Type B pancreatic cell (in vitro differentiated cells): Measurements from ENCODE around the gene FAM180A. TPM values are rescaled to one million over a fixed set of nuclear protein-coding genes. Genes with fewer than 3 reads are reported as not detected.

Experiments used
- DNase-seq: peaks from one replicate; pipeline ENCODE4 v3.0.0; 2021; ENCODE audit warnings: mixed read lengths; ENCODE audit not compliant: unreplicated experiment; ENCODE audit errors: extremely low spot score
- H3K27ac Mint-ChIP-seq: 2 replicates; pipeline ENCODE4 v1.8.0; 2021; ENCODE audit warnings: mild to moderate bottlenecking, mixed read lengths
- H3K27me3 Mint-ChIP-seq: 2 replicates; pipeline ENCODE4 v1.8.0; 2021; ENCODE audit warnings: mixed read lengths
- H3K36me3 Mint-ChIP-seq: 2 replicates; pipeline ENCODE4 v1.8.0; 2021; ENCODE audit warnings: mixed read lengths
- H3K4me1 Mint-ChIP-seq: one replicate; pipeline ENCODE4 v1.8.0; 2021; ENCODE audit warnings: mixed read lengths; ENCODE audit not compliant: unreplicated experiment
- H3K4me3 Mint-ChIP-seq: 2 replicates; pipeline ENCODE4 v1.8.0; 2021; ENCODE audit warnings: mild to moderate bottlenecking, mixed read lengths
- H3K9me3 Mint-ChIP-seq: 2 replicates; pipeline ENCODE4 v1.8.0; 2021; ENCODE audit warnings: mixed read lengths
- CTCF ChIP-seq: fragments of 200-600 bp; sonication (generic); conservative IDR thresholded peaks from 2 replicates; pipeline ENCODE4 v1.5.0; 2021; ENCODE audit warnings: antibody characterized with exemption, mild to moderate bottlenecking
- total RNA-seq: library from RNA; stranded (reverse); gene quantifications from 2 replicates; pipeline ENCODE4 v1.2.1, GENCODE V29; 2021; ENCODE audit warnings: low replicate concordance

Gene FAM180A
- total RNA-seq, 1 donor from 2014 or later: not detected

- Mint-ChIP-seq H3K27ac (no peak overlapping the region), H3K4me3 (no peak overlapping the region), H3K9me3 (no peaks in the 10 kb centered on the region), H3K27me3 (peaks cover 12% of the 10 kb centered on the region), H3K4me1 (peaks cover 13% of the 10 kb centered on the region), H3K36me3 (no peaks in the 10 kb centered on the region)
- DNase-seq: peak; percentile 27
- TF ChIP-seq CTCF: no peak
Observed at GRCh38 chr7:135768064-135768463, 19.5 kb upstream of the FAM180A start.

GRCh38 chr7:135763261-135763660, 14.6 kb upstream of the FAM180A start:
- Mint-ChIP-seq H3K9me3 (peaks cover 5% of the 10 kb centered on the region), H3K4me1 (no peaks in the 10 kb centered on the region), H3K36me3 (no peaks in the 10 kb centered on the region), H3K27ac (no peak overlapping the region), H3K27me3 (peaks cover 7% of the 10 kb centered on the region), H3K4me3 (no peak overlapping the region)
- no peak for TF ChIP-seq CTCF
- no peak for DNase-seq

DNA sequence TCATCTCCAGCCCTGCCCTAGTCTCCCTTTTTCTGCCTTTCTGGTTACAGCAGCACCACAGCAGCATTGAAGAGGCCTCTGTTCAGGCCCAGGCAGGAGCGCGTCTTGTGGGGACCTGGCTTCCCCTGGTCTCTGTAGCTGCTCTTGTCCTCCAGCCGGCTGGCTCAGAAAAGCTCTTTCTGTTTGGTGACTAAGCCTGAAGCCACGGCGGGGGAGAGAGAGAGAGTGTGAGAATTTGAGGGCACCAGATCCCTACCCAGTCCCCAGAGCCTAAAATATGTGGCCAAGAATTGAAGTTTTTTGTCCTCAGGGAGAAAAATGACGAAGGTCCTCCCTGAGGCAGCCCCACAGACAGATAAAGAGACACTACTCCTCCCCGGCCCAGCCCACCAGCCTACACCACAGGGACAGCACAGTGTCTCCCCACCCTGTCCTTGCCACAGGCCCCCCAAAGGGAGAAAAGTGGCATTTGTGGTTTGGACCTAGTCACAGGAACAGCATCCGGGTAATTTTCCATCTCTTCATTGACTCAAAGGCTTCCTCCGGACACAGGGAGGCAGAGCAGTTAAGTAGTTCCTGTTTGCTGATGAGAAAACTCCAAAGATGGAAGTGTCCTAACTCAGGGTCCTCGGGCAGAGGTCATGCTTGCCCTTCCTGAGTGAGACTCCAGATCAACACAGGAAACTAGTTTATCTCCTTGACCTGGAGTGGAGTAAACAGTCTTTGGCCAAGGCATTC, 13.3 kb upstream of the FAM180A start:
- Mint-ChIP-seq H3K27ac (peak overlapping the region; percentile 44), H3K9me3 (peaks cover 5% of the 10 kb centered on the region), H3K4me3 (no peak overlapping the region), H3K27me3 (peaks cover 4% of the 10 kb centered on the region), H3K4me1 (no peaks in the 10 kb centered on the region), H3K36me3 (no peaks in the 10 kb centered on the region)
- TF ChIP-seq CTCF: no peak
- peak; percentile 43 for DNase-seq

- peak overlapping the region; percentile 77 for H3K4me3 Mint-ChIP-seq
- H3K27me3 Mint-ChIP-seq: no peaks in the 10 kb centered on the region
- no peak for DNase-seq
- no peaks in the 10 kb centered on the region for H3K36me3 Mint-ChIP-seq
- H3K4me1 Mint-ChIP-seq: no peaks in the 10 kb centered on the region
- H3K9me3 Mint-ChIP-seq: peaks cover 5% of the 10 kb centered on the region
- H3K27ac Mint-ChIP-seq: peak overlapping the region; percentile 92
- TF ChIP-seq CTCF: no peak
Observed at GRCh38 chr7:135759532-135759931, 10.9 kb upstream of the FAM180A start.

DNA sequence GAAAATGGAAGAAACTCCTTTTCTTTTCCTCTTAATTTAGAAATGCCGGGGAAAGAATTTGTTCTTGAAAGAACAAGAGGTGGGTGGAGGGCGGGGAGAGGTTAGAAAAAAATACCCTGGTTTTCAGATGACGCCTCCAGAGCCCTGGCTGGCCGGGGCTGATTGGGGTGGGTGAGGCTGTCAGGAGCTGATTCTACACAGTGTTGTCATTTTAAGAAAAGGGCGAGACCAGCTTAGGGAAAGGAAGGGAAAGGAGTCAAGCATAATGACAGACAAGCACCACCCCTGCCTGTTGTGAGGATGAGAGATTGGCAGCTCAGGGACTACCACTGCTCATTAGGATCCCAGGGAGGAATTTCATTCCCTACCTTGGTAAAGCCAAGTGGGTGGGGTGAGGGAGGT, 9.9 kb upstream of the FAM180A start:
- TF ChIP-seq CTCF: no peak
- H3K4me3 Mint-ChIP-seq: peak overlapping the region; percentile 77
- DNase-seq: no peak
- H3K27ac Mint-ChIP-seq: peak overlapping the region; percentile 92
- peaks cover 10% of the 10 kb centered on the region for H3K9me3 Mint-ChIP-seq
- H3K36me3 Mint-ChIP-seq: peaks cover 3% of the 10 kb centered on the region
- no peaks in the 10 kb centered on the region for H3K4me1 Mint-ChIP-seq
- H3K27me3 Mint-ChIP-seq: peaks cover 3% of the 10 kb centered on the region
